ENCODE measurements around the gene MAN2A2.
"Not testable (repeated sequence)": the region's sequence is repeated elsewhere in the genome, so short reads cannot be mapped to it uniquely, and the experiment has no call there.

MAN2A2 gene

DNA sequence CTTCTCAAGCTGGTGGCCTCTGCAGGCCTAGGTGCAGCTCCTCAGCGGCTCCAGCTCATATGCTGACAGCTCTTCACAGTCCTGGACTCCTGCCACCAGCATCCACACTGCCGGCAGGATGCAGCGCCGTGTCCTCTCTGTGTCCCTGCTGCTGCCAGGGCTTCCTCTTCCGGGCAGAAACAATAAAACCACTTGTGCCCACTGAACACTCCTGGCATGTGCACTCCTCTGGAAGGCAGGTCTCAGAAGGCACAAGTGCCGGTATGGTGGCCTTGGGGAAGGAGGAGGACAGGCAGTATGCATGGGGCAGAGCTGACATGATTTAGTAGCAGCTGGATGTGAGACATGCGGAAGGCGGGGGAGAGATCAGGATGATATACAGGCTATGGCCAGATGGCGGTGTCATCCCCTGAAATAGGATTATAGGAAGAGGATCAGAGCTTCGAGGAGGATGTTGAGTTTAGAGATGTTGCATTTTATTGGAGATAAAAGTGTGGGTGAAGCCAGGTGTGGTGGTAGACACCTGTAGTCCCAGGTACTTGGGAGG lies 7.5 kb upstream of the MAN2A2 start:
- TF ChIP-seq PPARA (CRISPR knock-in tag; IDR thresholded peaks at IDR 0.05; ENCODE audit: borderline replicate concordance) (no peak), TCF4 (CRISPR knock-in tag; IDR thresholded peaks at IDR 0.05; ENCODE audit: borderline replicate concordance) (peak; percentile 69; the same call in 1 of the 2 replicates)
- ATAC-seq = peak; percentile 85

DNA sequence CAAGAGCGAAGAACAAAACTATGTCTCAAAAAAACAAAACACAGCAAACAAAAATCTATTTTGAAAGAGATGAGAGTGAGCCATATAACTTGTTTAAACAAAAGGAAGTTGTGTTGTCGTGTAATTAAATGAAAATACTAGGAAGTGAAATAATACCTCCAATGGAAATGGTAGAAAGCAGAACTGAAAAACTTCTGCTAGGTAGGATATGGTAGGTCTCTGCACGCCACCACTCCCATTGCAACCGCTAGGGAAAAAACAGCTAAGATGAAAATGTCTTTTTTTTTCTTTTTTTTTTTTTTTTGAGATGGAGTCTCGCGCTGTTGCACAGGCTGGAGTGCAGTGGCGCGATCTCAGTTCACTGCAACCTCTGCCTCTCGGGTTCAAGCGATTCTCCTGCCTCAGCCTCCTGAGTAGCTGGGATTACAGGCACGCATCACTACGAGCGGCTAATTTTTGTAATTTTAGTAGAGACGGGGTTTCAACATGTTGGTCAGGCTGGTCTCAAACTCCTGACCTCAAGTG lies 5.9 kb upstream of the MAN2A2 start:
- not testable (repeated sequence) for ATAC-seq

DNA sequence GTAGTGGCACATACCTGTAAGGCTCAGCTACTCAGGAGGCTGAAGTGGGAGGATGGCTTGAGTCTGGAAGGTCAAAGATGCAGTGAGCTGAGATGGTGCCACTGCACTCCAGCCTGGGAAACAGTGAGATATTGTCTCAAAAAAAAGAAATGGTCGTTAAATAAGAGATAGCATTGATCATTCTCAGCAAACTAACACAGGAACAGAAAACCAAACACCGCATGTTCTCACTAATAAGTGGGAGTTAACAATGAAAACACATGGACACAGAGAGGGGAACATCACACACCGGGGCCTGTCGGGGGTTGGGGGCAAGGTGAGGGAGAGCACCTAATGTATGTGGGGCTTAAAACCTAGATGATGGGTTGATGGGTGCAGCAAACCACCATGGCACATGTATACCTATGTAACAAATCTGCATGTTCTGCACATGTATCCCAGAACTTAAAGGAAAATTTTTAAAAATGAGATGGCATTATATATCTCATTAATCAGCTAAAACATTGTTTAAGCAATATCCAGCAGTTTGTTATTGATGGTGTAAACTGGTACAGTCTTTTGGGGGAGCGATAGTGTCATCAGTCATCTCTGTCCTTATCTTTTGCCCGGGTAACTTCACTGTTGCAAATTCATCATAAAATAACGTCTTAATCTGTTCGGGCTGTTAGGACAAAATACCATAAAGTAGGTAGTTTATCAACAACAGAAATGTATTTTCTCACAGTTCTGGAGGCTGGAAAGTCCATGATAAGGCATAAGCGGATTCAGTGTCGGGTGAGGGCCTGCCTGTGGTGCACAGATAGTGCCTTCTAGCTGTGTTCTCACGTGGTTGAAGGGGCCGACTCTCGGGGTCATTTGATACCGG lies 1.7 kb upstream of the MAN2A2 start:
- ATAC-seq = 0 out of 3 replicates have a peak, but pooled peaks have one; percentile 2
- no peak for TF ChIP-seq ZNF8 (CRISPR knock-in tag; IDR thresholded peaks at IDR 0.05)
- no peak for TF ChIP-seq ZC3H10 (CRISPR knock-in tag; IDR thresholded peaks at IDR 0.05)
- TF ChIP-seq, protein P1, sequence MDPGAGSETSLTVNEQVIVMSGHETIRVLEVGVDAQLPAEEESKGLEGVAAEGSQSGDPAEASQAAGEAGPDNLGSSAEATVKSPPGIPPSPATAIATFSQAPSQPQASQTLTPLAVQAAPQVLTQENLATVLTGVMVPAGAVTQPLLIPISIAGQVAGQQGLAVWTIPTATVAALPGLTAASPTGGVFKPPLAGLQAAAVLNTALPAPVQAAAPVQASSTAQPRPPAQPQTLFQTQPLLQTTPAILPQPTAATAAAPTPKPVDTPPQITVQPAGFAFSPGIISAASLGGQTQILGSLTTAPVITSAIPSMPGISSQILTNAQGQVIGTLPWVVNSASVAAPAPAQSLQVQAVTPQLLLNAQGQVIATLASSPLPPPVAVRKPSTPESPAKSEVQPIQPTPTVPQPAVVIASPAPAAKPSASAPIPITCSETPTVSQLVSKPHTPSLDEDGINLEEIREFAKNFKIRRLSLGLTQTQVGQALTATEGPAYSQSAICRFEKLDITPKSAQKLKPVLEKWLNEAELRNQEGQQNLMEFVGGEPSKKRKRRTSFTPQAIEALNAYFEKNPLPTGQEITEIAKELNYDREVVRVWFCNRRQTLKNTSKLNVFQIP (CRISPR knock-in tag; IDR thresholded peaks at IDR 0.05; ENCODE audit: borderline replicate concordance, low read depth) = no peak
- TF ChIP-seq ARNTL (CRISPR knock-in tag; IDR thresholded peaks at IDR 0.05; ENCODE audit: borderline replicate concordance, low read depth) = no peak
- no peak for TF ChIP-seq PPARA (CRISPR knock-in tag; IDR thresholded peaks at IDR 0.05; ENCODE audit: borderline replicate concordance)
- no peak for TF ChIP-seq ZFP30 (CRISPR knock-in tag; IDR thresholded peaks at IDR 0.05)
- TF ChIP-seq TCF4 (CRISPR knock-in tag; IDR thresholded peaks at IDR 0.05; ENCODE audit: borderline replicate concordance) = no peak
- TF ChIP-seq, protein P2, sequence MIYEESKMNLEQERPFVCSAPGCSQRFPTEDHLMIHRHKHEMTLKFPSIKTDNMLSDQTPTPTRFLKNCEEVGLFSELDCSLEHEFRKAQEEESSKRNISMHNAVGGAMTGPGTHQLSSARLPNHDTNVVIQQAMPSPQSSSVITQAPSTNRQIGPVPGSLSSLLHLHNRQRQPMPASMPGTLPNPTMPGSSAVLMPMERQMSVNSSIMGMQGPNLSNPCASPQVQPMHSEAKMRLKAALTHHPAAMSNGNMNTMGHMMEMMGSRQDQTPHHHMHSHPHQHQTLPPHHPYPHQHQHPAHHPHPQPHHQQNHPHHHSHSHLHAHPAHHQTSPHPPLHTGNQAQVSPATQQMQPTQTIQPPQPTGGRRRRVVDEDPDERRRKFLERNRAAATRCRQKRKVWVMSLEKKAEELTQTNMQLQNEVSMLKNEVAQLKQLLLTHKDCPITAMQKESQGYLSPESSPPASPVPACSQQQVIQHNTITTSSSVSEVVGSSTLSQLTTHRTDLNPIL (CRISPR knock-in tag; IDR thresholded peaks at IDR 0.05; ENCODE audit: low read depth) = no peak
- TF ChIP-seq ZFP3 (CRISPR knock-in tag; IDR thresholded peaks at IDR 0.05) = no peak
- TF ChIP-seq ZNF70 (CRISPR knock-in tag; IDR thresholded peaks at IDR 0.05) = no peak
- no peak for TF ChIP-seq GLIS3 (CRISPR knock-in tag; IDR thresholded peaks at IDR 0.05)
- TF ChIP-seq, protein P3, sequence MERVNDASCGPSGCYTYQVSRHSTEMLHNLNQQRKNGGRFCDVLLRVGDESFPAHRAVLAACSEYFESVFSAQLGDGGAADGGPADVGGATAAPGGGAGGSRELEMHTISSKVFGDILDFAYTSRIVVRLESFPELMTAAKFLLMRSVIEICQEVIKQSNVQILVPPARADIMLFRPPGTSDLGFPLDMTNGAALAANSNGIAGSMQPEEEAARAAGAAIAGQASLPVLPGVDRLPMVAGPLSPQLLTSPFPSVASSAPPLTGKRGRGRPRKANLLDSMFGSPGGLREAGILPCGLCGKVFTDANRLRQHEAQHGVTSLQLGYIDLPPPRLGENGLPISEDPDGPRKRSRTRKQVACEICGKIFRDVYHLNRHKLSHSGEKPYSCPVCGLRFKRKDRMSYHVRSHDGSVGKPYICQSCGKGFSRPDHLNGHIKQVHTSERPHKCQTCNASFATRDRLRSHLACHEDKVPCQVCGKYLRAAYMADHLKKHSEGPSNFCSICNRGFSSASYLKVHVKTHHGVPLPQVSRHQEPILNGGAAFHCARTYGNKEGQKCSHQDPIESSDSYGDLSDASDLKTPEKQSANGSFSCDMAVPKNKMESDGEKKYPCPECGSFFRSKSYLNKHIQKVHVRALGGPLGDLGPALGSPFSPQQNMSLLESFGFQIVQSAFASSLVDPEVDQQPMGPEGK (CRISPR knock-in tag; IDR thresholded peaks at IDR 0.05; ENCODE audit: borderline replicate concordance) = no peak
- TF ChIP-seq SNAI2 (CRISPR knock-in tag; IDR thresholded peaks at IDR 0.05) = no peak
- TF ChIP-seq RARB (CRISPR knock-in tag; IDR thresholded peaks at IDR 0.05) = no peak
- TF ChIP-seq ESRRG (CRISPR knock-in tag; IDR thresholded peaks at IDR 0.05) = no peak
- TF ChIP-seq, protein P4, sequence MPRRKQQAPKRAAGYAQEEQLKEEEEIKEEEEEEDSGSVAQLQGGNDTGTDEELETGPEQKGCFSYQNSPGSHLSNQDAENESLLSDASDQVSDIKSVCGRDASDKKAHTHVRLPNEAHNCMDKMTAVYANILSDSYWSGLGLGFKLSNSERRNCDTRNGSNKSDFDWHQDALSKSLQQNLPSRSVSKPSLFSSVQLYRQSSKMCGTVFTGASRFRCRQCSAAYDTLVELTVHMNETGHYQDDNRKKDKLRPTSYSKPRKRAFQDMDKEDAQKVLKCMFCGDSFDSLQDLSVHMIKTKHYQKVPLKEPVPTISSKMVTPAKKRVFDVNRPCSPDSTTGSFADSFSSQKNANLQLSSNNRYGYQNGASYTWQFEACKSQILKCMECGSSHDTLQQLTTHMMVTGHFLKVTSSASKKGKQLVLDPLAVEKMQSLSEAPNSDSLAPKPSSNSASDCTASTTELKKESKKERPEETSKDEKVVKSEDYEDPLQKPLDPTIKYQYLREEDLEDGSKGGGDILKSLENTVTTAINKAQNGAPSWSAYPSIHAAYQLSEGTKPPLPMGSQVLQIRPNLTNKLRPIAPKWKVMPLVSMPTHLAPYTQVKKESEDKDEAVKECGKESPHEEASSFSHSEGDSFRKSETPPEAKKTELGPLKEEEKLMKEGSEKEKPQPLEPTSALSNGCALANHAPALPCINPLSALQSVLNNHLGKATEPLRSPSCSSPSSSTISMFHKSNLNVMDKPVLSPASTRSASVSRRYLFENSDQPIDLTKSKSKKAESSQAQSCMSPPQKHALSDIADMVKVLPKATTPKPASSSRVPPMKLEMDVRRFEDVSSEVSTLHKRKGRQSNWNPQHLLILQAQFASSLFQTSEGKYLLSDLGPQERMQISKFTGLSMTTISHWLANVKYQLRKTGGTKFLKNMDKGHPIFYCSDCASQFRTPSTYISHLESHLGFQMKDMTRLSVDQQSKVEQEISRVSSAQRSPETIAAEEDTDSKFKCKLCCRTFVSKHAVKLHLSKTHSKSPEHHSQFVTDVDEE (CRISPR knock-in tag; IDR thresholded peaks at IDR 0.05) = no peak
- no peak for TF ChIP-seq ZNF565 (CRISPR knock-in tag; conservative IDR thresholded peaks at IDR 0.05; ENCODE audit: low read depth)
- TF ChIP-seq TOX (CRISPR knock-in tag; IDR thresholded peaks at IDR 0.05; ENCODE audit: borderline replicate concordance) = no peak
- no peak for TF ChIP-seq ISL1 (CRISPR knock-in tag; IDR thresholded peaks at IDR 0.05)
- TF ChIP-seq BACH2 (CRISPR knock-in tag; IDR thresholded peaks at IDR 0.05; ENCODE audit: borderline replicate concordance) = no peak

All from SK-N-SH treated with all-trans-retinoic acid at 6 μM for 48 hours (cell line).